ENCODE results near the gene ATXN7L1. TPM values are rescaled to one million over a fixed set of nuclear protein-coding genes. Genes with fewer than 3 reads are reported as not detected.

ATXN7L1 gene
- total and polyA plus RNA-seq, 2 of the 13 experiments (the other 11 are each of a cell fraction or from before 2014, with no cell fraction given), result 4.1 to 7.8 TPM

DNA sequence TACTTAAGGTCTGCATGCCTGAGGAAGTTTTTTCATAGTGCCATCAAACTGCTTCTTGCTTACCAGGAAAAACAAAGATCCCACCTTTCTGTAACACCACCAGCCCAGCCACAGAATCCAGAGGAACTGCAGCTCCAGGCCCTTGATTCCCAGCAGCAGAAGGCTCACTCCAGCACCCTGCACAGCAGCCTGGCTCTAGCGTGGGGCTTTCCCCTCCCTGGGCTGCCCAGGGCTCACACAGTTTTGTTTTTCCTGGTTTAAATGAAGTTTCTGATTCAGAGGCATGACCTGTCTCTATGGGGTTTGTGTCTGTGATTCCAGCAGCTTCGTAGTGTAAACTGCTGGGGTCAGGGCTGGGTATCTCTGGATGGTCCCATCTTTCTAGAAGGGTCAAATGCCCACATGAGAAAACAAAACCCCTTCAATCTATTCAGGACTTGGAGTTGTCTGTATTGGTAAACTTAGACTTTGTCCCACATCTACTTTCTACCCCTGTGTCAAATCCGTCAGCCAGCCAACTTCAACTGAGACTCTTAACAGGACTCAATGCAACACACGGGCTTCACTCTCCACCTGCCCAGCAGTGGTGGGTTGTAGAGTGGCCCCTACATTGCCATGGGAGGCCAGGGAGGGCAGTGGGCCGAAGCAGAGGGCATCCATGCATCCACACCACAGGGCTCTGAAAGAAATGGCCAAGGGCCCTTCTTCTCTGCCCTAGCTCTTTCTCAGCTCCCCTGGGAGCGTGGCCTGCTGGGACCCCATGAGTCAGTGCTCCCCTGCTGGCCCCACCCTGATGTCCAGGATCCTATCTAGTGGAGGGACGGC lies 73.6 kb downstream of the ATXN7L1 start (continued):
- TF ChIP-seq, protein P1, sequence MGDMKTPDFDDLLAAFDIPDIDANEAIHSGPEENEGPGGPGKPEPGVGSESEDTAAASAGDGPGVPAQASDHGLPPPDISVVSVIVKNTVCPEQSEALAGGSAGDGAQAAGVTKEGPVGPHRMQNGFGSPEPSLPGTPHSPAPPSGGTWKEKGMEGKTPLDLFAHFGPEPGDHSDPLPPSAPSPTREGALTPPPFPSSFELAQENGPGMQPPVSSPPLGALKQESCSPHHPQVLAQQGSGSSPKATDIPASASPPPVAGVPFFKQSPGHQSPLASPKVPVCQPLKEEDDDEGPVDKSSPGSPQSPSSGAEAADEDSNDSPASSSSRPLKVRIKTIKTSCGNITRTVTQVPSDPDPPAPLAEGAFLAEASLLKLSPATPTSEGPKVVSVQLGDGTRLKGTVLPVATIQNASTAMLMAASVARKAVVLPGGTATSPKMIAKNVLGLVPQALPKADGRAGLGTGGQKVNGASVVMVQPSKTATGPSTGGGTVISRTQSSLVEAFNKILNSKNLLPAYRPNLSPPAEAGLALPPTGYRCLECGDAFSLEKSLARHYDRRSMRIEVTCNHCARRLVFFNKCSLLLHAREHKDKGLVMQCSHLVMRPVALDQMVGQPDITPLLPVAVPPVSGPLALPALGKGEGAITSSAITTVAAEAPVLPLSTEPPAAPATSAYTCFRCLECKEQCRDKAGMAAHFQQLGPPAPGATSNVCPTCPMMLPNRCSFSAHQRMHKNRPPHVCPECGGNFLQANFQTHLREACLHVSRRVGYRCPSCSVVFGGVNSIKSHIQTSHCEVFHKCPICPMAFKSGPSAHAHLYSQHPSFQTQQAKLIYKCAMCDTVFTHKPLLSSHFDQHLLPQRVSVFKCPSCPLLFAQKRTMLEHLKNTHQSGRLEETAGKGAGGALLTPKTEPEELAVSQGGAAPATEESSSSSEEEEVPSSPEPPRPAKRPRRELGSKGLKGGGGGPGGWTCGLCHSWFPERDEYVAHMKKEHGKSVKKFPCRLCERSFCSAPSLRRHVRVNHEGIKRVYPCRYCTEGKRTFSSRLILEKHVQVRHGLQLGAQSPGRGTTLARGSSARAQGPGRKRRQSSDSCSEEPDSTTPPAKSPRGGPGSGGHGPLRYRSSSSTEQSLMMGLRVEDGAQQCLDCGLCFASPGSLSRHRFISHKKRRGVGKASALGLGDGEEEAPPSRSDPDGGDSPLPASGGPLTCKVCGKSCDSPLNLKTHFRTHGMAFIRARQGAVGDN (CRISPR knock-in tag; IDR thresholded peaks at IDR 0.05), result peak; percentile 57
- TF ChIP-seq, protein P2, sequence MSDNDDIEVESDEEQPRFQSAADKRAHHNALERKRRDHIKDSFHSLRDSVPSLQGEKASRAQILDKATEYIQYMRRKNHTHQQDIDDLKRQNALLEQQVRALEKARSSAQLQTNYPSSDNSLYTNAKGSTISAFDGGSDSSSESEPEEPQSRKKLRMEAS (IDR thresholded peaks at IDR 0.05), result 0 out of 2 replicates have a peak, but pooled peaks have one; percentile 13
- TF ChIP-seq SMAD1 (CRISPR knock-in tag; IDR thresholded peaks at IDR 0.05; ENCODE audit: borderline replicate concordance, low read depth), result no peak
- TF ChIP-seq, protein P3, sequence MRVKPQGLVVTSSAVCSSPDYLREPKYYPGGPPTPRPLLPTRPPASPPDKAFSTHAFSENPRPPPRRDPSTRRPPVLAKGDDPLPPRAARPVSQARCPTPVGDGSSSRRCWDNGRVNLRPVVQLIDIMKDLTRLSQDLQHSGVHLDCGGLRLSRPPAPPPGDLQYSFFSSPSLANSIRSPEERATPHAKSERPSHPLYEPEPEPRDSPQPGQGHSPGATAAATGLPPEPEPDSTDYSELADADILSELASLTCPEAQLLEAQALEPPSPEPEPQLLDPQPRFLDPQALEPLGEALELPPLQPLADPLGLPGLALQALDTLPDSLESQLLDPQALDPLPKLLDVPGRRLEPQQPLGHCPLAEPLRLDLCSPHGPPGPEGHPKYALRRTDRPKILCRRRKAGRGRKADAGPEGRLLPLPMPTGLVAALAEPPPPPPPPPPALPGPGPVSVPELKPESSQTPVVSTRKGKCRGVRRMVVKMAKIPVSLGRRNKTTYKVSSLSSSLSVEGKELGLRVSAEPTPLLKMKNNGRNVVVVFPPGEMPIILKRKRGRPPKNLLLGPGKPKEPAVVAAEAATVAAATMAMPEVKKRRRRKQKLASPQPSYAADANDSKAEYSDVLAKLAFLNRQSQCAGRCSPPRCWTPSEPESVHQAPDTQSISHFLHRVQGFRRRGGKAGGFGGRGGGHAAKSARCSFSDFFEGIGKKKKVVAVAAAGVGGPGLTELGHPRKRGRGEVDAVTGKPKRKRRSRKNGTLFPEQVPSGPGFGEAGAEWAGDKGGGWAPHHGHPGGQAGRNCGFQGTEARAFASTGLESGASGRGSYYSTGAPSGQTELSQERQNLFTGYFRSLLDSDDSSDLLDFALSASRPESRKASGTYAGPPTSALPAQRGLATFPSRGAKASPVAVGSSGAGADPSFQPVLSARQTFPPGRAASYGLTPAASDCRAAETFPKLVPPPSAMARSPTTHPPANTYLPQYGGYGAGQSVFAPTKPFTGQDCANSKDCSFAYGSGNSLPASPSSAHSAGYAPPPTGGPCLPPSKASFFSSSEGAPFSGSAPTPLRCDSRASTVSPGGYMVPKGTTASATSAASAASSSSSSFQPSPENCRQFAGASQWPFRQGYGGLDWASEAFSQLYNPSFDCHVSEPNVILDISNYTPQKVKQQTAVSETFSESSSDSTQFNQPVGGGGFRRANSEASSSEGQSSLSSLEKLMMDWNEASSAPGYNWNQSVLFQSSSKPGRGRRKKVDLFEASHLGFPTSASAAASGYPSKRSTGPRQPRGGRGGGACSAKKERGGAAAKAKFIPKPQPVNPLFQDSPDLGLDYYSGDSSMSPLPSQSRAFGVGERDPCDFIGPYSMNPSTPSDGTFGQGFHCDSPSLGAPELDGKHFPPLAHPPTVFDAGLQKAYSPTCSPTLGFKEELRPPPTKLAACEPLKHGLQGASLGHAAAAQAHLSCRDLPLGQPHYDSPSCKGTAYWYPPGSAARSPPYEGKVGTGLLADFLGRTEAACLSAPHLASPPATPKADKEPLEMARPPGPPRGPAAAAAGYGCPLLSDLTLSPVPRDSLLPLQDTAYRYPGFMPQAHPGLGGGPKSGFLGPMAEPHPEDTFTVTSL (CRISPR knock-in tag; IDR thresholded peaks at IDR 0.05; ENCODE audit: borderline replicate concordance), result peak; percentile 52; the same call in 1 of the 2 replicates
